RKO (cell line): Measurements from ENCODE around the gene TSPAN16.

Experiments used
- DNase-seq: peaks from one replicate; pipeline ENCODE4 v3.0.0-alpha.2; 2016; ENCODE audit warnings: low spot score

Gene TSPAN16

DNA sequence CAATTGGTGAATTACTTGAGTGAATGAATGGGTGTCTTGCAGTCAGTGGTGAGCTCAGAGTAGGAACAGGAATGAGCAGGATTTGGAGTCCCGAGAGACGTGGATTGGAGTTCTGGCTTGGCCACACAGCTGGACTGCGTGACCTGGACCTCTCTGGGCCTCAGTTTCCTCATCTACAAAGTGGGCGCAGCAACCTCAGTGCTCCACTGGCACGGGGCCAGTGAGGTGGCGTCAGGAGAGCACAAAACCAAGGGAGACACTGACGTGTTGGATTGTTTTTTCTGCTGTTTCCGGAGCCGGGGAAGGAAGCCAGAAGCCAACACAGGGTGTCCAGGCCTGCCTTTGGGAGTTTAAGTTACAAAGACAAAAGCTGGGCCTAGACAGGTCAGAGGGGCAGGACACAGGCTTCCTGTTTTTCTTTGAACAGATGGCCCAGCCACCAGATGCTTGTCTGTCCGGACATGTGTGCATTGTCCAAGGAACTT is 27.1 kb upstream of the TSPAN16 start:
- DNase-seq: no peak

DNA sequence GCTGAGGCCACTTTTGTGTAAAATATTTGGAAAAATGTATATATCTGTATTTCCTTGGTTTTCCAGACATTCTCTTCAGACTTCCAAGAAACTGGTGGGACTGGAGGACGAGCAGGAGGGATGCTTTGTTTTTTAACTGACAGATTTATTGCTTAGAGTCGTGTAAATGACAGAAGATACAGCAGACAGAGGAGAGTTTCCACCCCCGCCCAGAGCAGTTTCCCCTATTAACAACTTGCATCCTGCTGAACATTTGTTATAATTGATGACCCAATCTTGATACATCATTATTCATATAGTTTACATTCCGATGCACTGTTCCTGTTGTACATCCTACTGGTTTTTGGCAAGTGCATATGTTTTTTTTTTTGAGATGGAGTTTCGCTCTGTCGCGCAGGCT is 26.6 kb upstream of the TSPAN16 start:
- no peak for DNase-seq

DNA sequence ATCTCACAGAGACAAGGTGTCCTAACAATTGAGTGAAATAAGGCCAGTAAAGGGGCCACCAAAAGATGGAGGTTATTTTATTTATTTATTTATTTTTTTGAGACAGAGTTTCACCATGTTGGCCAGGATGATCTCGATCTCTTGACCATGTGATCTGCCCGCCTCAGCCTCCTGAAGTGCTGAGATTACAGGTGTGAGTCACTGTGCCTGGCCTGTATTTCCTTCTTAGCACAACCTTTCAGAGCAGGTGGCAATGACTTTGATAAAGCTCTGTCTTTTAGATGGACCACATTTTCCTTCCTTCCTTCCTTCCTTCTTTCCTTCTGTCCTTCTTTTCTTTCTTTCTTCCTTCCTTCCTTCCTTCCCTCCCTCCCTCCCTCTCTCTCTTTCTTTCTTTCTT is 22.7 kb upstream of the TSPAN16 start:
- DNase-seq: no peak

DNA sequence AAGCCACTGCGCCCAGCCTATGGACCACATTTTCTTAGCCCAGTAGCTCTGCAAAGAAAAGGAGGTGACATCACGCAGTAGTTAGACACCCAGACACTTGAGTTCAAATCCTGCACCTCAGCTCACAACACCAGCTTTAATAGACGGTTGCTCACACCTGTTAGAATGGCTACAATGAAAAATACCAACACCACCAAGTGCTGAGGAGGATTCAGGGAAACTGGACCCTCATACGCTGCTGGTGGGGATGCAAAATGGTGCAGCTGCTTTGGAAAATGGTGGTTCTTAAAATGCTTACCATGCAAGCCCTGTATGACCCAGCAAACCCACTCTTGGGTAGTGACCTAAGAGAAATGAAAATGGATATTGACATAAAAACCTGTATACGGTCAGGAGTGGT is 22.0 kb upstream of the TSPAN16 start:
- no peak for DNase-seq

DNA sequence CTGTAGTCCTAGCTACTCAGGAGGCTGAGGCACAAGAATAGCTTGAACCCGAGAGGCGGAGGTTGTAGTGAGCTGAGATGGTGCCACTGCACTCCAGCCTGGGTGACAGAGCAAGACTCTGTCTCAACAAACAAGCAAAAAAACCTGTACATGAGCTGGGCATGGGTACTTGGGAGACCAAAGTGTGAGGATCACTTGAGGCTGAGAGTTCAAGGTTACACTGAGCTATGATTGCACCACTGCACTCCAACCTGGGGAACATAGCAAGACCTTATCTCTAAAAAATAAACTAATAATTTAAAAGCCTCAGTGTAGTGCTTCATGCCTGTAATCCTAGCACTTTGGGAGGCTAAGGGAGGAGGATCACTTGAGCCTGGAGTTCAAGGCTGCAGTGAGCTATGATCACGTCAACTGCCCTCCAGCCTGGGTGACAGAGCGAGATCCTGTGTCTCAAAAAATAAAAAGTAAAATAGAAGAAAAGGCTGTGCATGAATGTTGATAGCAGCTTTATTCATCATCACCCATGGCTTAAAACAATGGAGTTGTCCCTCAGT is 21.4 kb upstream of the TSPAN16 start:
- DNase-seq: no peak

DNA sequence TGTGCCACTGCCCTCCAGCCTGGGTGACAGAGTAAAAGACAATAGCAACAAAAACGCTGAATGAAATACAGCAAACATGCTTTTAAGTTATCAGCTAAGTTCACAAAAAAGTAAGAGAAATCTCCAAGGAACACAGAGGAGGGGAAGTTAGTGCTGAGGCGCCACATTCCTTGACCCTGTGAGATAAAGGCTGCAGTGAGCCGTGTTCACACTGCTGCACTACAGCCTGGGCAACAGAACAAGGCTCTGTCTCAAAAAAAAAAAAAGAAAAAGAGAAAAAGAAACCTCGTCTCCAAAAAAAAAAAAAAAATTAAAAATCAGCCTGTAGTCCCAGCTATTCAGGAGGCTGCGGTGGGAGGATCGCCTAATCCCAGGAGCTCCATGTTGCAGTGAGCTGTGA is 17.3 kb upstream of the TSPAN16 start:
- DNase-seq: no peak

DNA sequence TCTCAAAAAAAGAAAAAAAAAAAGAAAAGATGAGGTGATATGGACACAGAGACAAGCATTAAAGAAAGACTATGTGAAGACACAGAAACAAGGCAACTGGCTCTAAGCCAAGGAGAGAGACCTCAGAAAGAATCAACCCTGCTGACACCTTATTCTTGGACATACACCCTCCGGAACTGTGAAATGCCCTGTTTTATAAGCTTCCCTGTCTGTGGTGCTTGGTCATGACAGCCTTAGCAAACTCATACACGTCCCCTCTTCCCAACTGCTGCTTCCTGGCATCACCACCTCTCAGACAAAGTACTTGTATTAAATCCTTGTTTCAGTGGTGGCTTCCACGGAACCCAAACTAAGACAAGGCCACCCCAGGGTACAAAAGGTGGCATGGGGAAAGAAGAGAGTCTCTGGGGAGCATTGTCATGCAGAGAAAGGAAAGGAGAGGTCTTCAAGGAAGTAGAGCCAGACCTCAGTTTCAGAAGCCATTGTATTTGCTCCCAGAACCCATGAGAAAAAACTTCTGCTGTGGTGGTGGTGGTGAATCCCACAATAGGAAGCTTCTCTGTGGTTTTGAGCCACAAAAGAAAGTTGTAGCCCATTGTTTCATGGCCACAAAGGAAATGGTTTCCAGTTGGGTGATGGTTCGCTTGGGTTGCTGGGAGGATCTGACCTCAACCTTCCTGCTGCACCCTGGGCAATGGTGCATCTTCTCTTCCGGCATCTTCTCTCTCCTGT is 16.3 kb upstream of the TSPAN16 start:
- DNase-seq: no peak

DNA sequence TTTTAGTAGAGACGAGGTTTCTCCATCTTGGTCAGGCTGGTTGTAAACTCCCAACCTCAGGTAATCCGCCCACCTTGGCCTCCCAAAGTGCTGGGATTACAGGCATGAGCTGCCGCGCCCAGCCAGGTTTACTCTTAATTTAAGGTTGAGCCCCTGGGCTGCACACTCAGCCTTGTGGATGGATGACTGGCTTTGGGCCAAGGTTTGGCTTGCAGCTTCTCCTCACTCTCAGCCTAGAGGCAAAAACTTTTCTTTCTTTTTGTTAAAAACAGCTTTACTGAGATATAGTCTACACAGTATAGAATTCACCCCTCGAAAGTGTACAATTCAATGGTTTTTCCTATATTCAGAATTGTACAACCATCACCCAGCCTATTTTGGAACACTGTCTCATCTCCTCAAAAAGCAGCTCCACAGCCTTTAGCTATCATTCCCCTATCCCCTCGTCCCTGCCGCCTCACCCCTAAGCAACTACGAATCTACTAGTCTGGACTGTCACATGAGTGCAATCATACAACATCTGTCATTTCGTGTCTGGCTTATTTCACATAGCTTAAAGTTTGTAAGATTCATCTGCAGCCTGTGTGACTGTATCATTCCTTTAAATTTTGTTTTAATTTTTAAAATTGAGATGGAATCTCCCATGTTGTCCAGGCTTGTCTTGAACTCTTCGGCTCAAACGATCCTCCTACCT is 14.5 kb upstream of the TSPAN16 start:
- DNase-seq: no peak

DNA sequence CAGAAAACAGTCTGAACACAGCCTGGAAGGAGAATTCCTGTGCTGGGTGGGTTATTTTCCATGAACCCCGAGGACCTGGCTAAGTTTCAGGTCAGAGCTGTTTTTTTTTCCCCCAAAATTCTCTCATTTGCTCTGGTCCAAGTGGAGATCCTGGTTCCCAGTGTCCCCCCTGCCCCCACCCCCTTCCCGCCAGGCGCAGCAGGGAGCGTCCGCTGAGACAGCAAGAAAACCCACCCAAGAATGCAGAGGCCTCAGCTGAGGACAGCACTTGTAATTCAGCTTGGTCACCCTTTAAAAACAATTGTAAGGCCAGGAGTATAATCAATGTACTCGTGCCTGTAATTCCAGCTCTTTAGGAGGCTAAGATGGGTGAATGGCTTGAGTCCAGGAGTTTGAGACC is 11.4 kb upstream of the TSPAN16 start:
- no peak for DNase-seq

DNA sequence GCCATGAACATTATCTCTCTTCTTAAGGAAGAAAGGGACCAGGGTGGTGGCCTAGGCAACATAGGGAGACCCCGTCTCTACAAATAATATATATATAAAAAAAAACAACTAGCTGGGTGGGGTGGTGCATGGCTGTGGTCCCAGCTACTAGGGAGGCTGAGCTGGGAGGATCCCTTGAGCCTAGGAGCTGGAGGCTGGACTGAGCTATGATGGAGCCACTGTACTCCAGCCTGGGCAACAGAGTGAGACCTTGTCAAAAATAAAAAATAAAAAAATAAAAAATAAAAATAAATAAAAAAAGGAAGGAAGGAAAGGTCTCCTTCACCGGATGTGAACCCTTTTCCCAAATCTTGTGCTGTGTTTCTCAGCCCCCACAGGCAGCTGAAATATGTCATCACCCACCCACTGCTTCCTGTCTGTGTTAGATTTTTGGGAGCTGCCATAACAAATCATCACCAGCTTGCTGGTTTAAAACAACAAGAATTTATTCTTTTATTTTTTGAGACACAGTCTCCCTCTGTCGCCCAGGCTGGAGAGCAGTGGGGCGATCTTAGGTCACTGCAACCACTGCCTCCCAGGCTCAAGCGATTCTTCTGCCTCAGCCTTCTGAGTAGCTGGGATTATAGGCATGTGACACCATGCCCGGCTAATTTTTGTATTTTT is 9.5 kb upstream of the TSPAN16 start:
- no peak for DNase-seq

DNA sequence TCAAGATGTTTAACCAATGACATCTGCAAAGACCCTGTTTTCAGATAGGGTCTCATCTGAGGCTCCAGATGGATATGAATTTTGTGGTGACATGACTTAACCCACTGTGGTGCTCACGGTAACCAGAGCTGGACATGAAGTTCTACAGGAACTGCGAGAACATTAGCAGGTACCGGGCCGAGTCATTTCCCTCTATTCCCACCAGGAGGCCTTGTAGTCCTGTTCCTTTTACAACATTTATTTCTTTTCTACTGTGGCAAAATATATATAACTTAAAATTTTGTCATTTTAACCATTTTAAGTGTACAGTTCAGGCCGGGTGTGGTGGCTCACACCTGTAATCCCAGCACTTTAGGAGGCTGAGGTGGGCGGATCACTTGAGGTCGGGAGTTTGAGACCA is 7.6 kb upstream of the TSPAN16 start:
- no peak for DNase-seq

DNA sequence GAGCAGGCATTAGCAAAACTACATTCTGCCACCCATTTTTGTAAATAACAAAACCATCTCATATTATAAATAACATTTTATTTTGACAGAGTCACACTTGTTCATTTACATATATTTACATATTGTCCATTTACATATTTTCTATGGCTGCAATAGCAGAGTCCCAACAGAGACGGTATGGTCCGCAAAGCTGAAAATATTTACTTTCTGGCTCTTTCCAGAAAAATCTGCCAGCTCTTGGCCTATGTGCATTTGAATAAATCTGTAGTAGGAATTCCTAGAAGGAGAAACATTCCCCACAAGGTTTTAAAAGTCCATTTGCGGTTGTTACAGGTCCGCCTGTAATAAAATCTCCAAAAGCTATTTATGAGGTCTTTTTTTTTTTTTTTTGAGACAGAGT is 5.7 kb upstream of the TSPAN16 start:
- no peak for DNase-seq

DNA sequence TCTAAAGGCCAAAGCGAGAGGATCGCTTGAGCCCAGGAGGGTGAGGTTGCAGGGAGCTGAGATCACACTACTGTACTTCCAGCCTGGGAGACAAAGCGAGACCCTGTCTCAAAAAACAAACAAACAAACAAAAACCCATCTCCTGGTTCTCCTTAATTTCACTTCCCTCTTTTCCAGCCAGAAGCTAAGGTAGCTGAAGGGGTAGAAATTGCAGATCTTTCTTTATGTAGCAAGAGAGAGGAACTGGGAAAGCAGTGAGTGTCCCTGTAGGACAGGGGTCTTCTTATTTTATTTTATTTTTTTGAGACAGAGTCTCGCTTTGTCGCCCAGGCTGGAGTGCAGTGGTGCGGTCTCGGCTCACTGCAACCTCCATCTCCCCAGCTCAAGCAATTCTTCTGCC is 4.5 kb upstream of the TSPAN16 start:
- no peak for DNase-seq

DNA sequence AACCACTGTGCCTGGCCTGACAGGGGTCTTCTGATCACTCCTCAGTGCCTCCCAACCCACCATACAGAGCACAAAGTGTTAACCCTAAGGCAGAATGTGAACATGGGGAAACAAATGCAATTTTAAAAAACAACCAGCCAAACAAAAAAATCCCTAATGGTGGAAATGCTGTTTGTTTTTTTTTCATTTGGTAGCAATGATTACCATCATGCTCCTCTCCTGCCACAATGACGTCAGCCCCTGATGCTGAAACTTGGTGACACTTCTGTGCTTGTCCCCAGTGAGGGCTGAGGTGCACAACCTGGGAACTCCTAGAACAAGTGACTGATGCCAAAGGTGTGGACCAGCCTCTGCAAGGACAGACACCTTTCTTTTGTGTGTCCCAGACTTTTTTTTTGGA is 4.0 kb upstream of the TSPAN16 start:
- DNase-seq: no peak

DNA sequence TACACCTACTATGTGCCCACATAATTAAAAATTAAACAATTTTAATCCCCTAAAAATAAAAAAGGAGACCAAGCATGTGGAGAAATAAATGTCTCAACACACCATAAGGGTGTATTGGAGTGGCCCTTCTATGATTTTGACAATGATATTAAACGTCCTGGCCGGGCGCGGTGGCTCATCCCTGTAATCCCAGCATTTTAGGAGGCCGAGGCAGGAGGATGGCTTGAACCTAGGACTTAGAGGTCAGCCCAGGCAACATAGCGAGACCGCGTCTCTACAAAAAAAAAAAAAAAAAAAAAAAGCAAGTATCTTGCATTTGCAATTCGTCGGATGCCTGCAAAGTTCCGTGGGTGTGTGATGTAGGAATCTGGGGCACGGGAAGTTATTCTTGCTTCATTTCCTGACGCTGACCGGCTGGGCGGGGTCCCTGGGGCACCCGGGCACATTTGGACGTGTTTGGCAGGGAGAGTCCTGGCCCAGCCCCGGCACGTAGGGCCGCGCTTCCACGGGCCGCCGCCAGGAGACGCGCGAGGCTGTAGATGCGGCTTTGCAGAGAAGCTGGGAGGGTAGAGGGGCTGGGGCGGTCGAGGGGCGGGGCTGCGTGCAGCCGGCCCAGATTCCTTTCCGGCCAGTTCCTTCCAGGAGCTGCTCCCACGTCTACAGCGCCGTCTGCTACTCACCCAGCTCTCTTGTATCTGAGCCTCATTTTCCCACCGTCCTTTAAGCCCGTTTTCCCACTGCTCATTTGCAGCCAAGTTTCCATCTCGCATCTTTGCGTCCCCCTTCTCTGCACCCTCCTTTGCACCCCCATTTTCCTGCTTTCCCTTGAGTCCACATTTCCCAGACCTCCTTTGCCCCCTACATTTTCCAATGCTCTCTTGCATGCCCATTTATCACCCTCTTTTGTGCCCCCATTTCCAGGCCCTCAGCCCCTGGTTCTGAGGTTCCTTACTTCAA is 2.2 kb upstream of the TSPAN16 start:
- peak; percentile 88 for DNase-seq

DNA sequence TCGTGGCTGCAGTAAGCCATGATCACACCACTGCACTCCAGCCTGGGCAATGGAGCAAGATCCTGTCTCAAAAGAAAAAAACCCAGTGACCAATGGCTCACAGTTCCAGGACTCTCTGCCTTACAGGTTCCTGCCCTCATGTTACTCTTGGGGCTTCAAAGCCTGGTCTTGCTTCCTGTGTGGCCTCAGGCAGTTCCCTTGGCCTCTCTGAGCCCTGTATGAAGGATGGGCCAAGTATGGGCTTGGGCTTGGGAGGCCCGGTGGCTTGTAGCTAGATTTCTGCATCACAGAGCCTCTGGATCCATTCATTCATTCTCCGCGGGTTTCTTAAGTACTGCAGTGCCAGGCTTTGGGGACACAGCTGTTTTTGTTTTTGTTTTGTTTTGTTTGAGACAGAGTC is 780 bp upstream of the TSPAN16 start:
- DNase-seq: no peak

DNA sequence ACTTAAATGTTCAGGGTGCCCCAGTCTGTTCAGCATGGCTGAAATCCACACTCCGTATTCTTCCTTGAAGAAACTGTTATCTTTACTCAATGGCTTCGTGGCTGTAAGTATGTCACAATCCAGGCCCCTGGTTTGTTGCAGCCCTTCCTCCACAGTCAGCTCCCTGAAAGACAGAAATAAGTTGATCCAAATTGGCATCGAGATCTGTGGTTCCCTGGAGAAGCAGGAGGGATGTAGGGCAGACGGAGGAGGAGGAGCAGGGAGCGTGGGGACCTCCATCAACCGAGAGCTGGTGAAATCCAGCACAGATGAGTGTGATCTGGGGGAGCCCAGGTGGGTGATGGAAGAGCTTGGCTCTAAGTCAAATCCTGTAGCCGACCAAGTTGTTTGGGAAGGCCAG is 304 bp downstream of the TSPAN16 start:
- DNase-seq: no peak

DNA sequence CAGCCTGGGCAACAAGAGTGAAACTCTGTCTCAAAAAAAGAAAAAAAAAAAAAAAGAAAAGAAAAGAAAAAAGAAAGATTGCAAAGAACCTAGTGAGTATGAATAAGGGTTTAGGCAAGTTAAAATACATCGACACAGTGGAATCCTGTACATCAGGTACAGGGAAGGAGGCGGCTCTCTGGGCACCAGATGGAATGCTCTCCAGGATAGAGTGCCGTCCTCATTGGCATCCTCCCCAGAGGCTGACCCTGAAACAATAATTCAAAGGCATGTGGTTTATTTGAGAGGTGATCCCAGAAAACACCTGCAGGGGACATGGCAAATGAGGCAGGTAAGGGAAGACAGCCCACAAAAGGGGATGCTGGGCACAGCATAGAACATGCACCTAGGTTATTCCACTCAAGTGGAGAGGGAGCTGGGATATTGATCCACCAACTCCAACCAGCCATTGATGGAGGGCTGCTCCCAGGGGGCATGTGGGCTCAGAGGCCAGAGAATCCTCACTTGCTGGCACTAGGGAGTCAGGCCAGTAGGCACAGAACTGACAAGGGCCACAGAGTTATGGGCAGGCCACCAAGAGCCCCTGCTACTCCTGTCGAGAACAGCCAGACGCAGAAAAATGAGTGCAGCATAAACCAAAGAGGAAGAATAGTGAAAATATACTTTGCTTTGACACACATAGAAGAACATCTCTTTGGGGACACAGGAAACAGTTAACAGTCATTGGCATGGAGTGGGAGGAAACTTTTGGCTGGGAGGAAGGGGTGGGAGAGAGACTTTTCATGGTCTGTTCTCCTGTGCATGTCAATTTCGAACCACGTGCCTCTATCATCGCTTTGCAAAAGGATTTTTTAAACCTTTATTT is 4.2 kb downstream of the TSPAN16 start:
- no peak for DNase-seq

DNA sequence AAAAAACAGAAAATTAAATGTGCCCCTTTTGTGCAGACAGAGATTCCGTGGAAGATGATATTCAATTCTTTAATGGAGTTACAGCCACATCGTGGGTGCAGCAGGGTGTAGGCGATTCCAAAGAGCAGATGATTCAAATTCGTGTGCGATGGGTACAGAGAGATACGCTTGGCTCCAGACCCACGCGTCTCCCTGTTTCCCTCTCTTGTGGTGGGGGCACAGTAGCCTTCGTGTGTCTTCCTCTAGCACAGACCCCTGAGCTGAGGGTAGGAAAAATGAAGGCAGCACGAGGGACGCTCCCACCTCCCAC is 4.8 kb downstream of the TSPAN16 start:
- DNase-seq: no peak

DNA sequence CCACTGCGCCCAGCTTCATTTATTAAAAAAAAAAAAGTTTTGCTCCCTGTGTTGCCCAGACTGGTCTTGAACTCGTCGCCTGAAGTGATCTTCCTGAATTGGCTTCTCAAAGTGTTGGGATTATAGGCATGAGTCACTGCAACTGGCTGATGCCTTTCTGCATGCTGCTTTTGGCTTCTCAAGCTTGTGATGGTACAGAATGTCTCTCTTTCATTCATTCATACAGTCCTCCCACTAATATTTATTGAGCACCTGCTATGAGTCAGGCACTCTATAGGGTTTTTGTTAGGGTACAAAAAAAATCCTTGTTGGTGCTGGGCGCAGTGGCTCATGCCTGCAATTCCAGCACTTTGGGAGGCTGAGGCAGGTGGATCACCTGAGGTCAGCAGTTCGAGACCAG is 9.0 kb downstream of the TSPAN16 start:
- DNase-seq: no peak

DNA sequence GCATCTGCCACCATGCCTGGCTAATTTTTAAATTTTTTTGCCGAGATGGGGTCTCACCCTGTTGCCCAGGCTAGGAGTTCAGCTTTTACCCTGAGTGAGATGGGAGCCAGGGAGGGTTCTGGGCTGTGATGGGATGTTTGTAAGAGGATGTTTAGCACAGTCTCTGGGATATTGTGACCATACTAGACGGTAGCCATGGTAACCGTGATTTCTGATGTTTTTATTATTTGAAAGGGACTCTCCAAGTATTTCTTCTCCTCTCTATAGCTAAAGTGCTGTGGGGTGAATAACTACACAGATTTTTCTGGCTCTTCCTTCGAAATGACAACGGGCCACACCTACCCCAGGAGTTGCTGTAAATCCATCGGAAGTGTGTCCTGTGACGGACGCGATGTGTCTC is 10.4 kb downstream of the TSPAN16 start:
- no peak for DNase-seq
